ENCODE results near the gene NDFIP2. TPM values are rescaled to one million over a fixed set of nuclear protein-coding genes. Genes with fewer than 3 reads are reported as not detected.
A peak's percentile ranks its signal among the peaks of the same experiment; 100 is the strongest.
"Not testable (repeated sequence)": the region's sequence is repeated elsewhere in the genome, so short reads cannot be mapped to it uniquely, and the experiment has no call there.

Gene NDFIP2
- total and polyA plus RNA-seq, 8 donors, result 34.1 to 46.3 (median 36.2) TPM

DNA sequence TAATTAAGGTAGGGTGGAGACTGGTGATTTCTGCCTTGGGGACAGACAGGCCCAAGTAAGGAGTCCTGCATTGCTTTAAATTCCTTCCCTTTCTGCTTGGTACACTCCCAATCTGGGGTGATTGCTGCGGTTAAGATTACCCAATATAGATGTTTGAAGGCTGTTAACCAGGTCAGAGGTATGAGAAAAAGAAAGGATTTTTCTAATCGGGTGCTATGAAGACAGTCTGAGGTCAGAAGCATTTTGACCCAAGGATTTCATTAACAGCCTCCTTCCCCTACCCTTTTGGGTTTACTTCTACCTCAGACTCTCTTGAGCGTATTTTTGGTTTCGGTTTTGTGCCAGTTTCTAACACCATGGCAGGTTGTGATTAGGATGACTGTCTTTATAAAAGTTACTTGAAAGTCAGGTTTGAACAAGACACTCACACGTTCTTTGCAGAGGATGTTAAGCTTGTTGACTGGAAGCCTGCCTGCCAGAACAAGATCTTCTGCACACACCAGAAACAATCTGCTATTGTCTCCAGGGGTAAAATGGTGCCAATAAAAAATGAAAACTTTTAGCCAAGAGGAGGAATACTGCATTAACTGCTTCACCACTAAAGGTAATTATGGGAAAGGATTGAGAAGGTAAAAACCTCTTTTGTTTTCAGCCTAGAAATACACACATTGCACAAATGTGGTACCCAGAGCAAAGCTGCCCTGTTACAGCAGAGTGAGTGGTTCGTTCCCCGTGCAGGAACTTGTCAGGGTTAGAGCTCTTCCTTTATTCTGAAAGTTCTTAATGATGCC is 108.8 kb downstream of the NDFIP2 start:
- peak; percentile 62 for ATAC-seq
- Histone ChIP-seq H3K27me3 (no peaks in the 10 kb centered on the region), H3K4me1 (no peaks in the 10 kb centered on the region), H3K36me3 (no peaks in the 10 kb centered on the region), H3K27ac (no peak overlapping the region), H3K4me3 (no peak overlapping the region), H3K9me3 (peaks cover 0 to 6% of the 10 kb centered on the region in 2 donors)
- no peak for TF ChIP-seq CTCF (IDR thresholded peaks at IDR 0.05)
- no peak for DNase-seq
- intact Hi-C loops (cut with DNase I), result no loop called here

DNA sequence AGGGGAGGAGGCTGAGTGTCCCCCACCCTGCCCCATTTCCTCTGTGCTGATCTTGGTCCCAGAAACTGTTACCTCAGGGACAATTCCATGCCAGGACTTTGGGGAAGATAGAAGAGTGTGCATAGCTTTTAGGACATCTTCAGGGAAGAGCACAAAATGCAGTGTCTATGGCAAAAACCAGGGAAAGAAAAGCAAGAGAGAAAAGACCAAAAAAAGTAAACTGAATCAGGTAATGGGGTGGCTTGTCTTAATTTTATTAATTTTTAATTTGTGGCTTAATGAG is 109.4 kb downstream of the NDFIP2 start:
- Histone ChIP-seq H3K4me1 (no peaks in the 10 kb centered on the region), H3K4me3 (no peak overlapping the region), H3K9me3 (peaks cover 0 to under 1% of the 10 kb centered on the region in 2 donors), H3K36me3 (no peaks in the 10 kb centered on the region), H3K27ac (no peak overlapping the region), H3K27me3 (no peaks in the 10 kb centered on the region)
- DNase-seq, result no peak
- ATAC-seq, result no peak
- intact Hi-C loops (cut with DNase I), result no loop called here
- no peak for TF ChIP-seq CTCF (IDR thresholded peaks at IDR 0.05)

DNA sequence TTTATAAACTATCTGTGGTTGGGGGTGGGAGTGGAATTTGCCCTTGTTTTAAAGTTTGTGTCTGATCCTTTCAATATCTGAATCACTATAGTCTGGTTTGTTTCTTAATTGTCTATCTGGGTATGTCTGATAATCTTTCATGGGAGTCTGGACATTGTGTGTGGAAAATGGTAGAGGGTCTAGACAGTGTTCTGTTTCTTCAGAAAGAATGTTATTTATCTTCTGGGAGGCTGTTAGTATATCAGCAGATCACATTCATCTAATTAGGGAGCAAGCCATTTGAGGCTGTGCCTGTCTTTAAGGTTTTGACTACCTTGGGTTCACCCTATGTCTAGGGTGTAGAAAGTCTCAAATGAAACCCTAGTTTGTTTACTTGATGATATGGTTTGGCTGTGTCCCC is 110.5 kb downstream of the NDFIP2 start:
- H3K27ac ChIP-seq, result no peak overlapping the region
- intact Hi-C loops (cut with DNase I), result no loop called here
- DNase-seq (no peak), ATAC-seq (no peak)
- TF ChIP-seq CTCF (IDR thresholded peaks at IDR 0.05), result no peak
- H3K4me1 ChIP-seq, result no peaks in the 10 kb centered on the region
- no peaks in the 10 kb centered on the region for H3K9me3 ChIP-seq
- no peaks in the 10 kb centered on the region for H3K27me3 ChIP-seq
- no peaks in the 10 kb centered on the region for H3K36me3 ChIP-seq
- no peak overlapping the region for H3K4me3 ChIP-seq

- Histone ChIP-seq H3K27ac (no peak overlapping the region), H3K4me3 (no peak overlapping the region), H3K27me3 (no peaks in the 10 kb centered on the region), H3K36me3 (no peaks in the 10 kb centered on the region), H3K4me1 (no peaks in the 10 kb centered on the region), H3K9me3 (no peaks in the 10 kb centered on the region)
- ATAC-seq, result no peak
- intact Hi-C loops (cut with DNase I), result no loop called here
- no peak for TF ChIP-seq CTCF (IDR thresholded peaks at IDR 0.05)
- no peak for DNase-seq
These were observed 112.2 kb downstream of the NDFIP2 start for GRCh38 chr13:79593121-79593520.

DNA sequence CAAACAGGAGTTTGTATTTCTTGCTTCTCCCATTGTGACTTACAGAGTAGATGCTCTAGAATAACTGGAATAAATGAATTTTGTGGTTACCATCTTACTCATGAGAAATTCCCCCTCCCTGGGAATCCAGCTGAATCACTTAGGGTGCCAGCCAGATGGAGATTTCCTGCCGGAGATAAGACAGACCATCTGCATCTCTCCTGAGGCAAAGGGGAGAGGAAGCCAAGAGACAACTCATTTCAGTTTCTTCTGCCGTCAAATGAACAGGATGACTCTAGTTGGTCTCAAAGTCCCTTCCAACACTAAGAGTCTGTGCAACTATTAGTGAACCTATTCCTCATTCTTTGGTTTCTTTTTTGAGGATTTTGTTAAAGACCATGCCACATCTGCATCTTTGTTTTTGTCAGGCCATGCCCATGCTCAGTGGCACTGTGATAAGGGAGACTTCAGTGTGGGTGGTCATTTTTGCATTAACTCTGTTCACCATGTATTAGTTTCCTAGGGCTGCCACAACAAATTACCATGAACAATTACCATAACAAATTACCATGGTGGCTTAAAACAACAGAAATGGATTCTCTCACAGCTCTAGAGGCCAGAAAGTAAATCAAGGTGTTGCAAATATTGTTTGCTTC is 112.8 kb downstream of the NDFIP2 start:
- ATAC-seq, result no peak
- DNase-seq, result no peak
- TF ChIP-seq CTCF (IDR thresholded peaks at IDR 0.05), result no peak
- intact Hi-C loops (cut with DNase I), result no loop called here
- H3K9me3 ChIP-seq, result no peaks in the 10 kb centered on the region
- H3K4me3 ChIP-seq, result no peak overlapping the region
- H3K36me3 ChIP-seq, result no peaks in the 10 kb centered on the region
- no peaks in the 10 kb centered on the region for H3K27me3 ChIP-seq
- no peaks in the 10 kb centered on the region for H3K4me1 ChIP-seq
- no peak overlapping the region for H3K27ac ChIP-seq

GRCh38 chr13:79600146-79600545 is 119.2 kb downstream of the NDFIP2 start:
- H3K4me3 ChIP-seq; H3K27me3 ChIP-seq; H3K36me3 ChIP-seq; H3K9me3 ChIP-seq; ATAC-seq; intact Hi-C loops (cut with DNase I); H3K4me1 ChIP-seq; H3K27ac ChIP-seq: not testable (repeated sequence)
- peak in 1 of 4 donors; percentile 50 for DNase-seq
